Measurements from ENCODE around the gene LRRC52. TPM values are rescaled to one million over a fixed set of nuclear protein-coding genes. Genes with fewer than 3 reads are reported as not detected.
"Not testable (repeated sequence)": the region's sequence is repeated elsewhere in the genome, so short reads cannot be mapped to it uniquely, and the experiment has no call there.

LRRC52 gene
- total and polyA plus RNA-seq, 9 of the 15 experiments (the other 6 are each of a cell fraction or from before 2014, with no cell fraction given): not detected

DNA sequence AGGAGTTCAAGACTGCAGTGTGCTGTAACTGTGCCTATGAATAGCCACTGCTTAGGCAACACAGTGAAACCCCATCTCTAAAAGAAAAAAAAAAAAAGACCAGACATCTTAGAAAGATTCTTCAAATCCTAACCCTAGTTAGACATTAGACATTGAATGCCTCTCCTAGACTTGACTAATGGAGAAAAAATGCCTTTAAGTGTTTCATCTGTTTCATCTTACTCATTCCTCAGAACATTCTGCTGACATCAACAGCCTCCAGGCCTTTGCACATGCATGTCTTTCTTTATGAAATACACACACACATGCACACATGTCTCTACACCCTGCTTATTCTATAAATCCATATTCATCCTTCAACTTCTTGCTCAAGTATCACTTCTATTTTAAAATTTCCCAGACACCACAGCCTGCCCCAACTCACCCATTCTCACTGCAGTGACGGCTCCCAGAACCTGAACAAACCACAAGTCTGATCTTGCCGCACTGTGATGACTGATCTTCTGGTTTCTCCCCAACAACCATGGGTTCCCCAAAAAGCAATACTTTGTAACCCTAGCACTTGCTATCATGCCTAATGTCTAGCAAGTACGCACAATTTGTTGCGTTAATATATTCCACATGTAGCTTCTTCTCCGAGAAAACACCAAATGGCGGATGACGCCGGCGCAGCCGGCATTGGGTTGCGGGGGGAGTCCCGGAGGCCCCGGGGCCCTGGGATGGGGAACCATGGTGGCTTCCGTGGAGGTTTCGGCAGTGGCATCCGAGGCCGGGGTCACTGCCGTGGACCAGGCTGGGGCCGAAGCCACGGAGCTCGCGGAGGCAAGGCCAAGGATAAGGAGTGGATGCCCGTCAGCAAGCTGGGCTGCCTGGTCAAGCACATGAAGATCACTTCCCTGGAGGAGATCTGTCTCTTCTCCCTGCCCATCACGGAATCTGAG is 37.4 kb downstream of the LRRC52 start (continued):
- TF ChIP-seq ZEB2 (IDR thresholded peaks at IDR 0.05): no peak

DNA sequence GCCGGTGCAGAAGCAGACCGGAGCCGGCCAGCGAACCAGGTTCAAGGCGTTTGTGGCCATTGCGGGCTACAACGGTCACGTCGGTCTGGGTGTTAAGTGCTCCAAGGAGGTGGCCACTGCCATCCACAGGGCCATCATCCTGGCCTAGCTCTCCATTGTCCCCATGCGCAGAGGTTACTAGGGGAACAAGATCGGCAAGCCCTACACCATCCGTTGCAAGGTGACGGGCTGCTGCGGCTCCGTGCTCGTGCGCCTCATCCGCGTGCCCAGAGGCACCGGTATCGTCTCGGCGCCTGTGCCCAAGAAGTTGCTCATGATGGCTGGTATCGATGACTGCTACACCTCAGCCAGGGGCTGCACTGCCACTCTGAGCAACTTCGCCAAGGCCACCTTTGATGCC is 38.1 kb downstream of the LRRC52 start:
- no peaks in the 10 kb centered on the region for H4K20me1 ChIP-seq (replicated peaks; ENCODE audit: control insufficient read depth, insufficient read depth, low read length)
- peaks cover 8 to 11% of the 10 kb centered on the region in 2 experiments; a peak in 3 of 5 replicates for H3K27me3 ChIP-seq (ENCODE audit: control insufficient read depth in 2 of 2, insufficient read depth in 2 of 2, low read length in 2 of 2)
- no peaks in the 10 kb centered on the region for H3K36me3 ChIP-seq (ENCODE audit: control insufficient read depth, insufficient read depth, low read length)
- H3K27ac ChIP-seq (ENCODE audit: extremely low read depth, low read depth, low read length): no peak overlapping the region
- no peak overlapping the region for H3K9ac ChIP-seq (ENCODE audit: insufficient read depth in 1 of 2, low read depth in 2 of 2, low read length in 2 of 2)
- no peak for TF ChIP-seq HLTF (IDR thresholded peaks at IDR 0.05)
- H3K79me2 ChIP-seq (ENCODE audit: control insufficient read depth, insufficient read depth, low read length): no peaks in the 10 kb centered on the region
- H2AFZ ChIP-seq (ENCODE audit: low read depth, low read length): no peak overlapping the region
- ChIA-PET POLR2A (interaction anchor here (1.1 kb wide), 1 partner anchor 17 kb away, joined by 3 read pairs; no protein-coding TSS in a partner anchor), CTCF (ENCODE audit: low intra/inter-chr PET ratio) (no interaction called here)
- H3K4me1 ChIP-seq (replicated peaks in 1 of 2; ENCODE audit: control insufficient read depth in 2 of 2, insufficient read depth in 2 of 2, low read length in 2 of 2): 0 out of 5 replicates have a peak, but pooled peaks cover 0 to 3% of the 10 kb centered on the region in 2 experiments
- FAIRE-seq: no peak
- DNase-seq (ENCODE audit: extremely low read depth in 1 of 4, low spot score in 3 of 4): no peak
- WGBS (ENCODE audit: insufficient coverage, low coverage, missing lambda C conversion rate): 46% methylated on average over 25 of the region's 25 CpGs
- H3K4me2 ChIP-seq (ENCODE audit: insufficient read depth, low read length): no peak overlapping the region
- no peaks in the 10 kb centered on the region for H3K9me3 ChIP-seq (replicated peaks; ENCODE audit: control insufficient read depth, insufficient read depth, low read depth, low read length)
- H3K9me1 ChIP-seq (ENCODE audit: control insufficient read depth, insufficient read depth, low read length): no peaks in the 10 kb centered on the region
- no peak overlapping the region for H3K4me3 ChIP-seq
- in situ Hi-C loops (cut with MboI): loop anchor here (25.0 kb wide), 1 partner anchor 445 kb away; no protein-coding TSS in a partner anchor
- no peak for ATAC-seq
- BruUV-seq (replicated peaks): no TSS peak
- intact Hi-C loops (cut with micrococcal nuclease): no loop called here

DNA sequence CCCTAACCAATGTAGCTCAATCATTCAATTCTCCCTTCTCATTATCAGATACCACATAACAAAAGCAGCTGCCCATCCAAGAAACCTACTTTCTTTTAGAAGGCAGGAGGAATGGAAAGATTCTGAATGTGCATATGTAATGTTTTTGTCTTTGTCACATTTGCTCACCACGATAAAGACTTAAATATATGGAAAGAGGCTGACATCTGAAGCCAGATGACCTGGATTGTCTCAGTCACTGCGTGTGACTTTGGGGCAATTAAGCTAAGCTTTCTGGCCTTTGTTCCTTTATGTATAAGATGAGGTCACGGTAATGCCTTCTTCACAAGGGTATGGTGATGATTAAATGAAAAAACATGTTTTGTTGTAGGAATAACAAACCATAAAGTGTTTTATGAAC is 42.6 kb downstream of the LRRC52 start:
- no peak for TF ChIP-seq SPI1 (IDR thresholded peaks at IDR 0.05; ENCODE audit: borderline replicate concordance, low read depth, low read length)
- TF ChIP-seq, protein P1, sequence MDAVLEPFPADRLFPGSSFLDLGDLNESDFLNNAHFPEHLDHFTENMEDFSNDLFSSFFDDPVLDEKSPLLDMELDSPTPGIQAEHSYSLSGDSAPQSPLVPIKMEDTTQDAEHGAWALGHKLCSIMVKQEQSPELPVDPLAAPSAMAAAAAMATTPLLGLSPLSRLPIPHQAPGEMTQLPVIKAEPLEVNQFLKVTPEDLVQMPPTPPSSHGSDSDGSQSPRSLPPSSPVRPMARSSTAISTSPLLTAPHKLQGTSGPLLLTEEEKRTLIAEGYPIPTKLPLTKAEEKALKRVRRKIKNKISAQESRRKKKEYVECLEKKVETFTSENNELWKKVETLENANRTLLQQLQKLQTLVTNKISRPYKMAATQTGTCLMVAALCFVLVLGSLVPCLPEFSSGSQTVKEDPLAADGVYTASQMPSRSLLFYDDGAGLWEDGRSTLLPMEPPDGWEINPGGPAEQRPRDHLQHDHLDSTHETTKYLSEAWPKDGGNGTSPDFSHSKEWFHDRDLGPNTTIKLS (IDR thresholded peaks at IDR 0.05; ENCODE audit: borderline replicate concordance, low read depth): no peak
- DNase-seq (ENCODE audit: extremely low read depth in 1 of 4, low spot score in 3 of 4) (no peak), ATAC-seq (no peak), FAIRE-seq (no peak)
- Histone ChIP-seq H3K36me3 (ENCODE audit: control insufficient read depth, insufficient read depth, low read length) (no peaks in the 10 kb centered on the region), H3K9ac (ENCODE audit: insufficient read depth in 1 of 2, low read depth in 2 of 2, low read length in 2 of 2) (no peak overlapping the region), H3K27ac (ENCODE audit: extremely low read depth, low read depth, low read length) (no peak overlapping the region), H2AFZ (ENCODE audit: low read depth, low read length) (no peak overlapping the region), H4K20me1 (replicated peaks; ENCODE audit: control insufficient read depth, insufficient read depth, low read length) (no peaks in the 10 kb centered on the region), H3K79me2 (ENCODE audit: control insufficient read depth, insufficient read depth, low read length) (no peaks in the 10 kb centered on the region), H3K27me3 (ENCODE audit: control insufficient read depth in 2 of 2, insufficient read depth in 2 of 2, low read length in 2 of 2) (peaks cover 7 to 8% of the 10 kb centered on the region in 2 experiments; a peak in 4 of 5 replicates), H3K9me3 (replicated peaks; ENCODE audit: control insufficient read depth, insufficient read depth, low read depth, low read length) (no peaks in the 10 kb centered on the region), H3K4me1 (replicated peaks in 1 of 2; ENCODE audit: control insufficient read depth in 2 of 2, insufficient read depth in 2 of 2, low read length in 2 of 2) (0 out of 5 replicates have a peak, but pooled peaks cover 0 to 2% of the 10 kb centered on the region in 2 experiments), H3K4me3 (no peak overlapping the region), H3K9me1 (ENCODE audit: control insufficient read depth, insufficient read depth, low read length) (no peaks in the 10 kb centered on the region), H3K4me2 (ENCODE audit: insufficient read depth, low read length) (no peak overlapping the region)
- intact Hi-C loops (cut with micrococcal nuclease): no loop called here
- POLR2A ChIA-PET: no interaction called here
- BruUV-seq (replicated peaks): no TSS peak
- in situ Hi-C loops (cut with MboI): loop anchor here (25.0 kb wide), 1 partner anchor 449 kb away; no protein-coding TSS in a partner anchor
- CTCF ChIA-PET (ENCODE audit: low intra/inter-chr PET ratio): no interaction called here
- WGBS (ENCODE audit: insufficient coverage, low coverage, missing lambda C conversion rate): under 1% methylated on average over 3 of the region's 3 CpGs

DNA sequence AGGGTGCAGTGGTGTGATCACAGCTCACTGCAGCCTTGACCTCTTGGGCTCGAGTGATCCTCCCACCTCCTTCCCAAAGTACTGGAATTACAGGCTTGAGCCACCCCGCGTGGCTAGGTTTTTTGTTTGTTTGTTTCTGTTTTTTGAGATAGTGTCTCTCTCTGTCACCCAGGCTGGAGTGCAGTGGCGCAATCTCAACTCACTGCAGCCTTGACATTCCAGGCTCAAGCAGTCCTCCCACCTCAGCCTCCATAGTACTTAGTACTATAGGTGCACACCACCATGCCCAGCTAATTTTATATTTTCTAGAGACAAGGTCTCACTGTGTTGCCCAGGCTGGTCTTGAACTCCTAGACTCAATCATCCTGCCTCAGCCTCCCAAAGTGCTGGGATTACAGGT is 47.6 kb downstream of the LRRC52 start:
- H3K9me3 ChIP-seq (replicated peaks; ENCODE audit: control insufficient read depth, insufficient read depth, low read depth, low read length); H2AFZ ChIP-seq (ENCODE audit: low read depth, low read length); BruUV-seq (replicated peaks); DNase-seq (ENCODE audit: extremely low read depth in 1 of 4, low spot score in 3 of 4); H3K79me2 ChIP-seq (ENCODE audit: control insufficient read depth, insufficient read depth, low read length); H3K9me1 ChIP-seq (ENCODE audit: control insufficient read depth, insufficient read depth, low read length); POLR2A ChIA-PET; H3K27me3 ChIP-seq (ENCODE audit: control insufficient read depth in 2 of 2, insufficient read depth in 2 of 2, low read length in 2 of 2); H4K20me1 ChIP-seq (replicated peaks; ENCODE audit: control insufficient read depth, insufficient read depth, low read length); H3K4me3 ChIP-seq; ATAC-seq; H3K9ac ChIP-seq (ENCODE audit: insufficient read depth in 1 of 2, low read depth in 2 of 2, low read length in 2 of 2); H3K4me1 ChIP-seq (replicated peaks in 1 of 2; ENCODE audit: control insufficient read depth in 2 of 2, insufficient read depth in 2 of 2, low read length in 2 of 2); H3K36me3 ChIP-seq (ENCODE audit: control insufficient read depth, insufficient read depth, low read length); H3K27ac ChIP-seq (ENCODE audit: extremely low read depth, low read depth, low read length); FAIRE-seq; H3K4me2 ChIP-seq (ENCODE audit: insufficient read depth, low read length): not testable (repeated sequence)
- in situ Hi-C loops (cut with MboI): loop anchor here (25.0 kb wide), 1 partner anchor 454 kb away; no protein-coding TSS in a partner anchor
- intact Hi-C loops (cut with micrococcal nuclease): loop anchor here (5.0 kb wide), 1 partner anchor 464 kb away; no protein-coding TSS in a partner anchor
- CTCF ChIA-PET (ENCODE audit: low intra/inter-chr PET ratio): interaction anchor here (0.7 to 2.1 kb wide), 2 partner anchors 198 to 222 kb away, joined by 3 to 27 read pairs; no protein-coding TSS in a partner anchor
- 0% methylated on average over 4 of the region's 4 CpGs for WGBS (ENCODE audit: insufficient coverage, low coverage, missing lambda C conversion rate)
